CD14-positive monocyte (primary cell): Measurements from ENCODE around the gene ZNF335. TPM values are rescaled to one million over a fixed set of nuclear protein-coding genes. Genes with fewer than 3 reads are reported as not detected.
"Not testable (repeated sequence)": the region's sequence is repeated elsewhere in the genome, so short reads cannot be mapped to it uniquely, and the experiment has no call there.

Experiments
- DNase-seq, 3 donors: peaks; one replicate each; pipeline ENCODE4 v3.0.0-alpha.2; 2011 to 2022
- H2AFZ ChIP-seq: 2 replicates; pipeline ENCODE4 v1.6.0; 2012; ENCODE audit warnings: mild to moderate bottlenecking, low read depth, low read length, inconsistent platforms; ENCODE audit not compliant: insufficient read depth, poor library complexity, severe bottlenecking
- H3K27ac ChIP-seq, 2 donors: 1 replicate in 1 of 2; 2 replicates in 1 of 2; pipeline ENCODE4 v1.5.1; 2012 to 2013; ENCODE audit warnings: low read length in 2 of 2, control low read depth in 1 of 2, inconsistent platforms in 1 of 2, low read depth in 1 of 2, mild to moderate bottlenecking in 1 of 2
- H3K27me3 ChIP-seq, 2 donors: one replicate each; pipeline versions ENCODE4 v1.6.0 to v1.6.1; 2011 to 2013; ENCODE audit warnings: low read length in 2 of 2; ENCODE audit not compliant: control insufficient read depth in 2 of 2, insufficient read depth in 2 of 2
- H3K36me3 ChIP-seq, 2 donors: replicated peaks in 1 of 2; 1 replicate in 1 of 2; 2 replicates in 1 of 2; pipeline versions ENCODE4 v1.5.1 to v1.6.1; 2012 to 2013; ENCODE audit warnings: low read length in 2 of 2, control low read depth in 1 of 2, inconsistent platforms in 1 of 2, mild to moderate bottlenecking in 1 of 2; ENCODE audit not compliant: insufficient read depth in 2 of 2, control insufficient read depth in 1 of 2
- H3K4me1 ChIP-seq, 2 donors: 1 replicate in 1 of 2; 2 replicates in 1 of 2; pipeline versions ENCODE4 v1.5.1 to v1.6.1; 2012 to 2013; ENCODE audit warnings: low read length in 2 of 2, control low read depth in 1 of 2, inconsistent platforms in 1 of 2, mild to moderate bottlenecking in 1 of 2, moderate library complexity in 1 of 2; ENCODE audit not compliant: insufficient read depth in 2 of 2, control insufficient read depth in 1 of 2
- H3K4me2 ChIP-seq: replicated peaks from 2 replicates; pipeline ENCODE3; 2012; ENCODE audit warnings: low read length, moderate library complexity, mild to moderate bottlenecking; ENCODE audit not compliant: poor library complexity, severe bottlenecking; ENCODE audit errors: extremely low read depth
- H3K4me3 ChIP-seq, 3 experiments: fragments of 200-600 bp in 1 of 3; sonication (generic) in 1 of 3; replicated peaks in 1 of 3; 1 replicate in 2 of 3; 2 replicates in 1 of 3; pipeline ENCODE4 v1.5.1; 2011 to 2013; ENCODE audit warnings: low read length in 3 of 3, mild to moderate bottlenecking in 3 of 3, control low read depth in 2 of 3, low read depth in 2 of 3, inconsistent platforms in 1 of 3, moderate library complexity in 1 of 3
- H3K79me2 ChIP-seq: 2 replicates; pipeline ENCODE4 v1.6.0; 2012; ENCODE audit warnings: mild to moderate bottlenecking, control low read depth, inconsistent platforms, low read length, moderate library complexity; ENCODE audit not compliant: insufficient read depth
- H3K9ac ChIP-seq: 2 replicates; pipeline ENCODE4 v1.6.0; 2017; ENCODE audit warnings: low read length, mild to moderate bottlenecking; ENCODE audit not compliant: insufficient read depth, poor library complexity, severe bottlenecking
- H3K9me3 ChIP-seq, 2 donors: replicated peaks in 1 of 2; 1 replicate in 1 of 2; 2 replicates in 1 of 2; pipeline versions ENCODE4 v1.5.1 to v1.6.1; 2012 to 2013; ENCODE audit warnings: low read length in 2 of 2, control low read depth in 1 of 2; ENCODE audit not compliant: control insufficient read depth in 1 of 2, insufficient read depth in 1 of 2
- H4K20me1 ChIP-seq: 2 replicates; pipeline ENCODE4 v1.6.0; 2012; ENCODE audit warnings: mild to moderate bottlenecking, low read length, control low read depth, moderate library complexity; ENCODE audit not compliant: insufficient read depth
- H3K27ac Mint-ChIP-seq, 7 donors: one replicate each; pipeline ENCODE4 v1.8.0; 2020; ENCODE audit warnings: mild to moderate bottlenecking in 7 of 7, mixed read lengths in 7 of 7, moderate library complexity in 6 of 7, inconsistent platforms in 2 of 7
- H3K27me3 Mint-ChIP-seq, 3 donors: one replicate each; pipeline ENCODE4 v1.8.0; 2021 to 2022; ENCODE audit warnings: low read depth in 3 of 3, mild to moderate bottlenecking in 3 of 3, mixed read lengths in 3 of 3, moderate library complexity in 3 of 3, inconsistent platforms in 1 of 3
- H3K36me3 Mint-ChIP-seq, 2 donors: one replicate each; pipeline ENCODE4 v1.8.0; 2020; ENCODE audit warnings: mixed read lengths in 2 of 2, inconsistent platforms in 1 of 2, mild to moderate bottlenecking in 1 of 2
- H3K4me1 Mint-ChIP-seq: one replicate; pipeline ENCODE4 v1.8.0; 2020; ENCODE audit warnings: mild to moderate bottlenecking, mixed read lengths
- H3K4me3 Mint-ChIP-seq, 2 donors: one replicate each; pipeline ENCODE4 v1.8.0; 2020; ENCODE audit warnings: mild to moderate bottlenecking in 2 of 2, mixed read lengths in 2 of 2, moderate library complexity in 1 of 2
- H3K9me3 Mint-ChIP-seq, 7 donors: one replicate each; pipeline ENCODE4 v1.8.0; 2020 to 2022; ENCODE audit warnings: mixed read lengths in 7 of 7, mild to moderate bottlenecking in 6 of 7, moderate library complexity in 6 of 7, inconsistent platforms in 2 of 7
- WGBS: methylation state at CpG from one replicate; pipeline ENCODE4 v1.1.5; 2013; ENCODE audit warnings: missing lambda C conversion rate; ENCODE audit not compliant: insufficient coverage; 5-methylcytosine and 5-hydroxymethylcytosine counted together
- intact Hi-C, 2 donors: fragments of 100-400 bp; cut with micrococcal nuclease; formaldehyde crosslinking; loops; one replicate each; pipeline versions ENCODE4 v1.15.0 to v1.15.1; 2023
- polyA plus RNA-seq, 3 donors: library from polyadenylated mRNA; depleted of rRNA in 1 of 3; unstranded in 2 of 3; stranded (reverse) in 1 of 3; fragments of 300-500 nt in 2 of 3; fragments of >200 nt in 1 of 3; fragmentation: Illumina TruSeq in 2 of 3; gene quantifications; 1 replicate in 2 of 3; 2 replicates in 1 of 3; pipeline ENCODE4 v1.2.3, GENCODE V29; 2012 to 2021
- TF ChIP-seq, protein P1 (sequence below): fragments of 200-600 bp; IDR thresholded peaks from one replicate; pipeline ENCODE4 v1.8.0; 2022; ENCODE audit warnings: antibody characterized with exemption, mild to moderate bottlenecking

ZNF335 gene
- polyA plus RNA-seq, 3 donors, result 2.7 to 39.6 (median 3.1) TPM

DNA sequence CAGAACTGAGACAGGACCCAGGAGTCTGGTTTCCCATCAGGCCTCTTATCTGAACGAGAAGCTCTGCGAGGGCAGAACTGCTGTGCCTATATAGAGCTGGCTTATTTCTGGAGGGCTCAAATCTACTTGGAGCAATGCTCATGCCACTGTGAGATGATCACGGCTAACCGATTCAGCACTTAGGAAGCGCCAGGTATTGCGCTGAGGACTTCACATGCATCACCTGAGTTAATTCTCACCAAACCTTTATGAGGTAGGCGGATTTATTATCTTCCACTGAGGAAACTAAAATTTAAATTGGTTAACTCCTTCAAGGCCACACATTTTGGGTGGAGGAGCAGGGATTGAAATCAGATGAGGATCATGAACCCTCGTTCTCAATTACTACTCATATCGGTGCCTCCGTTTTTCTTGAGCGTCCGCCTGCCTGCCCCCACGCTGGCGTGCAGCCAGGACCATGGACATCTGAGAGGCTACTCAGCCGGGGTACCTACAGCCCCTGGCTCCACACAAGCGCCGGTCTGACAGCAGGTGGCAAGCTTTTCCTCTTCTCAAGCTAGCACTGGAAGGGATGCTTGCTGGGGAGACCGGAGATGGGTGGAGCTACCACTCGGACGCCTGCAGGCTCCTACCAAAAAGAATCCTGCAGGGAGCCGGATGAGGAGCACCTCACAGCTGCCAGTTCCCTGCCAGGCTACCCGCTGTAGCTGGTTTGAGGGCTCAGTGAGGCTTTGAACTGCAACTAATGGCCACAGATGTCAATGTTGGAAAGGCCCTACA is 38.5 kb downstream of the ZNF335 start:
- peaks cover 16 to 21% of the 10 kb centered on the region in 2 donors for H3K4me1 ChIP-seq
- H3K27ac Mint-ChIP-seq, result peak overlapping the region; percentile 96 to 99 (median 96)
- peak overlapping the region; percentile 94 for H2AFZ ChIP-seq
- peak overlapping the region; percentile 96 to 99 for H3K4me3 Mint-ChIP-seq
- H3K27ac ChIP-seq, result peak overlapping the region; percentile 95
- TF ChIP-seq, protein P1, sequence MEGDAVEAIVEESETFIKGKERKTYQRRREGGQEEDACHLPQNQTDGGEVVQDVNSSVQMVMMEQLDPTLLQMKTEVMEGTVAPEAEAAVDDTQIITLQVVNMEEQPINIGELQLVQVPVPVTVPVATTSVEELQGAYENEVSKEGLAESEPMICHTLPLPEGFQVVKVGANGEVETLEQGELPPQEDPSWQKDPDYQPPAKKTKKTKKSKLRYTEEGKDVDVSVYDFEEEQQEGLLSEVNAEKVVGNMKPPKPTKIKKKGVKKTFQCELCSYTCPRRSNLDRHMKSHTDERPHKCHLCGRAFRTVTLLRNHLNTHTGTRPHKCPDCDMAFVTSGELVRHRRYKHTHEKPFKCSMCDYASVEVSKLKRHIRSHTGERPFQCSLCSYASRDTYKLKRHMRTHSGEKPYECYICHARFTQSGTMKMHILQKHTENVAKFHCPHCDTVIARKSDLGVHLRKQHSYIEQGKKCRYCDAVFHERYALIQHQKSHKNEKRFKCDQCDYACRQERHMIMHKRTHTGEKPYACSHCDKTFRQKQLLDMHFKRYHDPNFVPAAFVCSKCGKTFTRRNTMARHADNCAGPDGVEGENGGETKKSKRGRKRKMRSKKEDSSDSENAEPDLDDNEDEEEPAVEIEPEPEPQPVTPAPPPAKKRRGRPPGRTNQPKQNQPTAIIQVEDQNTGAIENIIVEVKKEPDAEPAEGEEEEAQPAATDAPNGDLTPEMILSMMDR, result peak; percentile 11
- H3K9me3 Mint-ChIP-seq, result peaks cover 0 to 2% (median 0%) of the 10 kb centered on the region in 7 donors
- H3K4me2 ChIP-seq, result peak overlapping the region; percentile 96
- peaks cover 15 to 18% of the 10 kb centered on the region in 2 donors for H3K36me3 ChIP-seq
- H3K9me3 ChIP-seq, result no peaks in the 10 kb centered on the region
- no peaks in the 10 kb centered on the region for H3K27me3 Mint-ChIP-seq
- H3K4me3 ChIP-seq, result peak overlapping the region; percentile 82 to 100 (median 98)
- H3K4me1 Mint-ChIP-seq, result peaks cover 15% of the 10 kb centered on the region
- intact Hi-C loops, result loop anchor here (1.0 to 10.0 kb wide), 8 partner anchors 23 to 129 kb away; partner anchors contain the start of genes ZNF335 (in 2 of the 2), CTSA (in 1 of the 2), NEURL2 (in 1 of the 2) and SPATA25 (in 1 of the 2)
- peaks cover 31% of the 10 kb centered on the region for H4K20me1 ChIP-seq
- H3K27me3 ChIP-seq, result no peaks in the 10 kb centered on the region
- peaks cover 15 to 27% of the 10 kb centered on the region in 2 donors for H3K36me3 Mint-ChIP-seq
- peak; percentile 48 to 63 (median 63) for DNase-seq
- peaks cover 55% of the 10 kb centered on the region for H3K79me2 ChIP-seq
- peak overlapping the region; percentile 99 for H3K9ac ChIP-seq
- 12% methylated on average over 17 of the region's 22 CpGs for WGBS

DNA sequence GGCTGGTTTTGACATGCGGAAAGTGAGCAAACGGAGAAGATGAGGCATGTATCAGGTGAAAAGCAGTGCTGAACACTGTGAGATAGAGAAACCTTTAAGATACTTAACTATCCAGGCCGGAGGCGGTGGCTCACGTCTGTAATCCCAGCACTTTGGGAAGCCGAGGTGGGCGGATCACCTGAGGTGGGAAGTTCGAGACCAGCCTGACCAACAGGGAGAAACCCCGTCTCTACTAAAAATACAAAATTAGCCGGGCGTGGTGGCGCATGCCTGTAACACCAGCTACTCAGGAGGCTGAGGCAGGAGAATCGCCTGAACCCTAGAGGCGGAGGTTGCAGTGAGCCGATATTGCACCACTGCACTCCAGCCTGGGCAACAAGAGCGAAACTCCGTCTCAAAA is 40.3 kb downstream of the ZNF335 start:
- not testable (repeated sequence) for H3K27me3 ChIP-seq, H3K27ac ChIP-seq, H3K9me3 Mint-ChIP-seq, H3K4me3 ChIP-seq, H3K4me1 Mint-ChIP-seq, H2AFZ ChIP-seq, H3K4me3 Mint-ChIP-seq, DNase-seq, H3K27ac Mint-ChIP-seq, H3K36me3 Mint-ChIP-seq, H3K36me3 ChIP-seq, H3K9ac ChIP-seq, H3K9me3 ChIP-seq, H3K4me2 ChIP-seq, H3K27me3 Mint-ChIP-seq
- H3K4me1 ChIP-seq, result peaks cover 16 to 21% of the 10 kb centered on the region in 2 donors
- intact Hi-C loops, result loop anchor here (5.0 to 10.0 kb wide), 3 partner anchors 44 to 127 kb away; partner anchors contain the start of genes SPATA25 (in 1 of the 2) and UBE2C (in 1 of the 2)
- 96% methylated on average over 11 of the region's 17 CpGs for WGBS
- peaks cover 37% of the 10 kb centered on the region for H3K79me2 ChIP-seq
- H4K20me1 ChIP-seq, result peaks cover 14% of the 10 kb centered on the region
